ENCODE measurements around the gene UAP1.
"Not testable (repeated sequence)": the region's sequence is repeated elsewhere in the genome, so short reads cannot be mapped to it uniquely, and the experiment has no call there.

Gene UAP1

DNA sequence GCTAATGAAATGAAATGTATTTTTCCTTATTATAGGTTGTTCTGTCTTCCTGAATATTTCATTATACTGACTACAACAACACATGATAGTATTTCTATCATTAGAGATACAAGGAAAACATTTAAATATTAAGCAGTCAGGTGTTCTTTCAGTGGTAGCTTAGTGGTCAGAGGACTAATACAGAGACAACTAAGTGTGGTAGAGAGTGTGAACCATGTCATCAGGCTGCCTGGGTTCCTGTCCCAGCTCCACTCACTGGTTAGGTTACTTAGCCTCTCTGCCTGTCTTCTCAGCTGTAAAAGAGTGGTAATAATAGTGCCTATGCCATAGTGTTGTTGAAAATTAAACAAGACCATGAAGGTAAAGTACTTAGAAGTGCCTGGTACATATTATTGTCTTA lies 3.9 kb downstream of the UAP1 start:
- DNase-seq (ENCODE audit: low spot score), result no peak

DNA sequence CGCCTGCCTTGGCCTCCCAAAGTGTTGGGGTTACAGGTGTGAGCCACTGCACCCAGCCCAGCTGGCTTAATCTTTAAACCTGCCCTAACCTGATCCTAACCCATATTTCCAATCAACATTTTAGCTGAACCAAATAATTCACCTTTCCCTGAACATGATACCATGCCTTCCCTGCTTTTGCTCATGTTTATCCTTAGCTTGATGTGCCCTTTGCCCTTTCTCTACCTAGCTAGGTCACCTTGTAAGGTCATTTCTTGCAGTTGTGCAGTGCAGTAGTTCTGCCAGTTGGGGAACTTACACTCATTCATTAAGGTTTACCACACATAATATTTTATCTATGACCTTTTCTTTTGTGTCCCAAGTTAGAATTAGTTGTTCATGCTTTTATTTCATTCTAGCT lies 5.3 kb downstream of the UAP1 start:
- DNase-seq (ENCODE audit: low spot score), result no peak

DNA sequence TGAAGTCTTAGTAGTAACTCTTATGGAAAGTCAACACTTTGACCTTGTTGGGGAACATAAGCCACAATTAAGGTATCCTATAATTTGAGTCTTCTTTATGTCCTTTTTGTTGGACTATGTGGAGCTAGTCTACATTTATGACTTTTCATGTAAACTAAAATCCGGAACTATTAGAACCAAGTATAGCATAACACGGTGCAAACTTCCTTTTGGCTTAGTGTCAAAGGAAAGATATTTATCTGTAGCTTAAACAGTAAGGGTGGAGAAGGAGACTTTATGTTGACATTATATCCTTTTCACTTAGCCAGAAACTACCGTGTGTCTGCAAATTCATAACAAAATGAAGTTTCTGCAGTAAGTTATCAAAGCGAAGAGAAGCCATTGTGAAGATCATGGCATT lies 7.3 kb downstream of the UAP1 start:
- DNase-seq (ENCODE audit: low spot score), result no peak

DNA sequence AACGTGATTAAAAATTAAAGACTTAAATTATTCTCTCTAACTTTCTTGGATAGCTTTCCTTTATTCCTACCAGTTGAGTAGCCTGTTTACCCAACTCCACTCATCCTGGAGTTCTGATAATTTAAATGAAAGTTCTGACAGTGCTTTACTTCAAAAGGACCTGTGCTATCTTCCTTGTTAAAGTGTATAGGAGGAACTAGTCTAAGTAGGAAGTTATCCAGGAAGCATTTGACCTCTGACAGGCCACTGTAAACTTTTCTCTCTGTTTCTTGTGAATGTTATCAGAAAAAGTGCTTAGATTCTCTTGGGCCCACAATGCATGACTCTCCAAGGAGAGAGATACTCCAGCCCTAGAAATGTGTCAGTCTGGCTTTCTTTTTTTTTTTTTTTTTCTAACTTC lies 9.2 kb downstream of the UAP1 start:
- no peak for DNase-seq (ENCODE audit: low spot score)

DNA sequence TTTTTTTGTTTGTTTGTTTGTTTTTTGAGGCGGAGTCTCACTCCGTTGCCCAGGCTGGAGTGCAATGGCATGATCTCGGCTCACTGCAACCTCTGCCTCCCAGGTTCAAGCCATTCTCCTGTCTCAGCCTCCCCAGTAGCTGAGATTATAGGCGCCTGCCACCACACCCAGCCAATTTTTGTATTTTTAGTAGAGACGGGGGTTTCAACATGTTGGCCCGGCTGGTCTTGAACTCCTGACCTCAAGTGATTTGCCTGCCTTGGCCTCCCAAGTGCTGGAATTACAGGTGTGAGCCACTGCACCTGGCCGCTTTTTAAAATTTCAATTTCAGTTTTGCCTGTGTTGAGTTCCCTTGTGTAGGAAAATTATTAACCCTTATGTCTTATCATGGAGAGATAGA lies 9.6 kb downstream of the UAP1 start:
- not testable (repeated sequence) for DNase-seq (ENCODE audit: low spot score)

DNA sequence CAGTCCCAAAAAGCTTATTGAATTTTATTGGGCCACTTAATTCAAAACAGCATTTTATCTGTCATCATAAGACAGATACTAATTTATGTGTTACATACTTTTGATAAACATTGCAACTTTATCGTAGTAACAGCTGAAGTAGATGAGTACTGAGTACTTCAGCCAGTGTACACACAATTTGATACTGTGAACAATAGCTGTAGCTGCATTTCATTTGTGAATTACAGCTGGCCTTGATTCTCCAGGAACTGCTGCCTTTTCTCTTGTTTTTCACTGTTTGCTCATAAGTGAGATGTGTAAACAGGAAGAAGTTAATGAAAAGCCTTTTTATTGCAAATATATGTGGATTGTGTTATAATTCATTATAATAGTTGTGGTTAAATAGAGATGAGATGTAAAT lies 10.2 kb downstream of the UAP1 start:
- DNase-seq (ENCODE audit: low spot score), result no peak

DNA sequence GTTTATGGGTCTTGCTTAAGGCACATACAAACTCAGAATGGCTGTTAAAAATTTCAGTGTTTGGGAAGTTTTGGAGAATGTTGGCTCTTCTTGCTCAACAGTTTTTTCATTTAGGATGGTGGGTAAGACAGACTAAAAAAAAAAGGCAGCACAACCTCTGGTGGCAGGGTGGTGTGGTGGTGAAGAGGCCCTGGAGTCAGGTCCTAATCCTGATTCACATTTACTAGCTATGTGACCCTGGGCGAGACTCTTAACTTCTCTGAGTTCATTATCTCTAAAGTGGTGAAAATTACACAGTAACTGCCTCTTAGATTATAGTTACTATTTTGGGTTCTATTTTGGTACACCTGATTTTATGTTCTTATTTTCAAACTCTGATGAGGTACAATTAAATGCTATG lies 11.6 kb downstream of the UAP1 start:
- DNase-seq (ENCODE audit: low spot score), result no peak

DNA sequence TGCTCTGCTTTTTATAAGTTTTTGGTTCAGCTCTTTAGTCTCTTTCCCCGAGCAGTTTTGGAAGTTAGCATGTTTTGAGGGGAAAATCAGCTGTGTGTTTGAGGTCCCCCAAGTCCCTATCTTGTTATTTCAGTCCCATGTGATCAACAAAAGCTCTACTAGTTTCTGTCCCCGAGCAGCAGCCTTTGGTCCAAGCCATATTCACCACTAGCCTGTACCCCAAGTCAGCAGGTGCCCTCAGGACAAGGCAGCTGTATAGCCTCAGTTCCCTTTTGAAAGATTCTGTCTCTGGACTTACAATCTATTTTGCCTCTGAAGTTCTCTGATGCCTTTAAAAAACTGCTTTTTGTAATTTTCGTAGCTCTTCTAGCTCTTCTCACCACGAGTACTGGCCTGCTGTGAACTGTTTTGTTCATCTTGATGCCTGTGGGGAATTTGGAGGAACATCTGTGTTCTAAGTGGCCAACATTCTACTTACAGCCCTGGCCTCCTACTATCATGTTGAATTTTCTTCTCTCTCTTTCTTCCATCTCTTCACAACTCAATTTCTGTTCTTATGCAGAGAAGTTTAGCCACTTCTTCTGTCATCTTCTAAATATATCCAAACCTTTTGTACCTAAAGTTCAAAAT lies 16.7 kb downstream of the UAP1 start:
- DNase-seq (ENCODE audit: low spot score), result no peak

DNA sequence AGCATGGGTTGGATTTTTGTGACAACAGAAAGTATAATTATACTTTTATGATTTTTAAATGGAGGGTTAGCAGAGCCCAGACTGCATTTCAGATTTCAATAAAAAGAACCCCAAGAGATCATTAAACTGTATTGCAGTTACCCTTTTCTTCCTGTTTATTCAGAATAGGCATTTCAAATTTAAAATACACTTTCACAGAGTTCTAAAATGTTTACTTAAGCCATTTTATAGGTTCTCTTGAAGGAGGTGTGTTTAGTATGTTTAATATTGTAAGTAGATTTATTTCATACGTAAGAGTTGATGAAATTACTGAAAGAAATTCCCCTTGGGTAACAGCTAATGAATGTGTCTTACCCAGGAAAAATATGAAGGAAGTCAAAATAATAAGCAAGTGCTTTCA lies 17.4 kb downstream of the UAP1 start:
- DNase-seq (ENCODE audit: low spot score), result no peak

DNA sequence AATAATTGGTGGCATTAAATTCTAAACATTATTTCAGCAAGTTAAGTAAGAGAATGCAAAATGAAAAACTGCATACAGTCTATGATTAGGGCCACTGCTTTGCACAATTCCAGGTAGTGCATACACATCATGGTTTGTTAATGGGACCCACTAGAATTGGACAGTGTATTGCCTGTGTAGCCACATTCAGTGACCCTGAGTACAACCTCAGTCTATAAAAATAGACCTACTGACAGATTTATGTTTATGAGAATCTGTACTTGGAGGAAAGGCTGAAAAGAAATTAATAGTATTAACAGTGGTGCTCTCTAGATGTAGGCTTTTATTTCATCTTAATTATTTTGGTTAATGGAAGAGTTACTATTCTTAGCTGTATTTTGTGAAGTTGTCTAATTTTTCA lies 18.8 kb downstream of the UAP1 start:
- DNase-seq (ENCODE audit: low spot score), result no peak

DNA sequence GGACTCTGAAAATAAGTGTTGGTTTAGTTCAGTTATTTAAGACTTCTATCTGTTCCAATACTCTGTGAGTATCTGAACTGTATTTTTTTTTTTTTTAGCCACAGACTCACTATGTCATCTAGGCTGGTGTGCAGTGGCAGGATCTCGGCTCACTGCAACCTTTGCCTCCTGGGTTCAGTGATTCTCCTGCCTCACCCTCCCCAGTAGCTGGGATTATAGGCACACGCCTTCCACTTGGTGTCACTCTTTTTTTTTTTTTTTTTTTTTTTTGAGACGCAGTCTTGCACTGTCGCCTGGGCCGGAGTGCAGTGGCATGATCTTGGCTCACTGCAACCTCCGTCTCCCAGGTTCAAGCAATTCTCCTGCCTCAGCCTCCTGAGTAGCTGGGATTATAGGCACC lies 21.4 kb downstream of the UAP1 start:
- DNase-seq (ENCODE audit: low spot score), result not testable (repeated sequence)

DNA sequence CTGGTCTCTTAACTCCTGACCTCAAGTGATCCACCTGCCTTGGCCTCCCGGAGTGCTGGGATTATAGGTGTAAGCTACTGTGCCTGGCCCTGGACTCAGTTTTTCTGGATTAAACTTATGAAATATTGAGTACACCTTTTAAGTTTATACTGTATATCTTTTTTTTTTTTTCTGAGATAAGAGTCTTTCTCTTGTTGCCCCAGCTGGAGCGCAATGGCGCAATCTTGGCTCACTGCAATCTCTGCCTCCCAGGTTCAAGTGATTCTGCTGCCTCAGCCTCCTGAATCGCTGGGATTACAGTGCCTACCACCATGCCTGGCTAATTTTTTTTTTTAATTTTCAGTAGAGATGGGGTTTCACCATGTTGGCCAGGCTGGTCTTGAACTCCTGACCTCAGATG lies 23.6 kb downstream of the UAP1 start:
- not testable (repeated sequence) for DNase-seq (ENCODE audit: low spot score)

DNA sequence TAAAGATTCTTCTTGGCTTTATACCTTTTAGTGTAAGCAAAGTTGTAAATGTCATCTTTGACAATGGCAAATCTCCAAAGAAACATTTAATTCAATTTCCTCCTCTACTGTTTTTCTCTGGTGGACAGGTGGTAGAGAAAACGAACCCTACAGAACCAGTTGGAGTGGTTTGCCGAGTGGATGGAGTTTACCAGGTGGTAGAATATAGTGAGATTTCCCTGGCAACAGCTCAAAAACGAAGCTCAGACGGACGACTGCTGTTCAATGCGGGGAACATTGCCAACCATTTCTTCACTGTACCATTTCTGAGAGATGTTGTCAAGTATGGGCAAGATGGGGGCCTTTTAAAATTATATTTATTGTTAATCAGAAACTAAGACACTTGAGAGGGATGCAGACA lies 25.8 kb downstream of the UAP1 start:
- DNase-seq (ENCODE audit: low spot score), result no peak

DNA sequence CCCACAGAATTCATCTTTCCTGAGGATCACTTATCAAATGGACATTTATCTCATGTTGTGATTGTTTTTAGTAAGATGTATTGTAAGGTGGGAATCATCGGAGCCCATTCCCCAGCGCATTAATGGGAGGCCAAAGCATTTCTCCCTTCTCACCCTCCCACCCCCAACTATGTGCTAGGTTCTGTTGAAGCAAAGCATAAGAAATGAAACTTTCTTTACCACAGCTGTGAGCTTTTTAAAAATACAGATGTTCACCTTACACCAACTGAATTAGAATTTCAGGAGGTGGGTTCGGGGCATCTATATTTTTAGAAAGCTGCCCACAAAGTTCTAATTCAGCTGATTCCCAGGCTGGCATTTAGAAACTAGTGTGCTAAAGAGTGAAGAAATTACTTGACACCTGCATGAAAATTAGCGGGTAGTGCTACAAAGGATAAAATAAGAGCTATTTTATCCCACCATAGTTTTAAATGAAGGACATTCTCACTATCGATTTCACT lies 26.3 kb downstream of the UAP1 start:
- DNase-seq (ENCODE audit: low spot score), result no peak

DNA sequence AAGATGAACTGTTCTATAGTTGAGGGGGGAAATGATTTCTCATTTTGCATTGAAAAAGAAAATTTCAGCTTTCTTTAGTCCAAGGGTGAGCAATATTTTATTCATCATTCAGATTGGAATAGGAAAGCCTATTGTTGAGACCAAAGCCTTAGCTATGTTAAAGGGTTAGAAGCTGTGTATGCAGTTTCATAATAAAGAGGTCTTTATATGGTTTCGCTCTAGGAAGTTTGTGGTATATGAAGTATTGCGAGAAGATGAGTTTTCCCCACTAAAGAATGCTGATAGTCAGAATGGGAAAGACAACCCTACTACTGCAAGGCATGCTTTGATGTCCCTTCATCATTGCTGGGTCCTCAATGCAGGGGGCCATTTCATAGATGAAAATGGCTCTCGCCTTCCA lies 28.6 kb downstream of the UAP1 start:
- DNase-seq (ENCODE audit: low spot score), result no peak

DNA sequence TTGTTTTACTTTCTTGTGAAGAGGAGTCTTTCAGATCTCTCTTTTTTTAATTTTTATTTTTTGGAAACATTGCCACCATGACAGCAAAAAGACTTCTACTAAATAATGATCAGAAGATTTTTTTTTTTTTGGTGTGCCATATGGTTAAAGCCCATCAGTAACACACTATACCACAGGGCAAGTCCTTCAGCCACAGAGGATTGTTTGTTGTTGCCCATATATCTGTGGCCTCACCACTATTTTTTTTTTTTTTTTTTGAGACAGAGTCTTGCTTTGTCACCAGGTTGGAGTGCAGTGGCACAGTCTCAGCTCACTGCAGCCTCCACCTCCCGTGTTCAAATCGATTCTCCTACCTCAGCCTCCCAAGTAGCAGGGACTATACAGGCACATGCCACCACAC lies 29.2 kb downstream of the UAP1 start:
- no peak for DNase-seq (ENCODE audit: low spot score)

DNA sequence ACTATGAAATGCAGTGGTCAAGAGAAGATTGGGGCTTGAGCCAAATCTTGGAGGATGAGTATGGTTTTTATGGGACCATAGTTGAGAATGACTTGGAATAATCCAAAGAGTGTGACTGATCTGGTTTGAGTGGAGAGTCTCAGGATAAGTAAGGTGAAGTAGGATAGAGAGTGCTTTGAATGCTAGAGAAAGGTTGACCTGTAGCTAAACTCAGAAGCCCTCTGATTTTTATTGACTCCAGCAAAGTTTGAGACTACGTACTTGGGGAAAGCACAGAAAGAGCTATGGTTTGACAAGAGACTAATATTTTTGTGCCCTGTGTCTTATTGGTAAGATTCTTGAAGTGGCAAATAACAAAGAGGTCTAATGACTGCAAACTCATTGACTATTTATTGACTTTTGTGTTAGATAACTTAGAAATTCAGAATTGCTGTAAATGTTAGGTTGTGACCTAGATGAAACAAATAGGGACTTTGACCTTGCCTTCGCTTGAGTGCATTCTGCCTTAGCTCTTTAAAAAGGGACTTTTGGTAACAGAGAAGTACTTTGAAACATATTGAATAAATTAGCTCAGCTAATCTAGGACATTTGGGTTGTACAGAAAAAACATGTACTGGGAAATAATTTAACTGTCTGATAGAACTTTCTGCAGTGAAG lies 35.1 kb downstream of the UAP1 start:
- no peak for DNase-seq (ENCODE audit: low spot score)

DNA sequence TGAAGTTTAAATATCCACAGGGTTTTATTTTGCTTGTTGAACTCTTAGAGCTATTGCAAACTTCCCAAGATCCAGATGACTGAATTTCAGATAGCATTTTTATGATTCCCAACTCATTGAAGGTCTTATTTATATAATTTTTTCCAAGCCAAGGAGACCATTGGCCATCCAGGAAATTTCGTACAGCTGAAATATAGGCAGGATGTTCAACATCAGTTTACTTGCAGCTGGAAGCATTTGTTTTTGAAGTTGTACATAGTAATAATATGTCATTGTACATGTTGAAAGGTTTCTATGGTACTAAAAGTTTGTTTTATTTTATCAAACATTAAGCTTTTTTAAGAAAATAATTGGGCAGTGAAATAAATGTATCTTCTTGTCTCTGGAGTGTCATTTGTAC lies 37.9 kb downstream of the UAP1 start:
- no peak for DNase-seq (ENCODE audit: low spot score)

DNA sequence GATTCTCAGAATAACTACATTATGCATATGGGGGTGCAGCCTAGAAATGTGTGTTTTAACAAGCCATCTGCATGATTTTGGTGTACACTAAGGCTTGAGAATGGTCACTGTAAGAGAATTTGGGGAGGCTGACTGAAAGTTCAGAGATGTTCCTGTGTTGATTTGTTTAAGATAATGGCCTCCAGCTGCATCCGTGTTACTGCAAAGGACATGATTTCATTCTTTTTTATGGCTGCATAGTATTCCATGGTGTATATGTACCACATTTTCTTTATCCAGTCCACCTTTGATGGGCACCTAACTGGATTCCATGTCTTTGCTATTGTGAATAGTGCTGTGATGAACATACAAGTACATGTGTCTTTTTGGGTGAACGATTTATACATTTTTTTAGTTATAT lies 41.6 kb downstream of the UAP1 start:
- DNase-seq (ENCODE audit: low spot score), result not testable (repeated sequence)

DNA sequence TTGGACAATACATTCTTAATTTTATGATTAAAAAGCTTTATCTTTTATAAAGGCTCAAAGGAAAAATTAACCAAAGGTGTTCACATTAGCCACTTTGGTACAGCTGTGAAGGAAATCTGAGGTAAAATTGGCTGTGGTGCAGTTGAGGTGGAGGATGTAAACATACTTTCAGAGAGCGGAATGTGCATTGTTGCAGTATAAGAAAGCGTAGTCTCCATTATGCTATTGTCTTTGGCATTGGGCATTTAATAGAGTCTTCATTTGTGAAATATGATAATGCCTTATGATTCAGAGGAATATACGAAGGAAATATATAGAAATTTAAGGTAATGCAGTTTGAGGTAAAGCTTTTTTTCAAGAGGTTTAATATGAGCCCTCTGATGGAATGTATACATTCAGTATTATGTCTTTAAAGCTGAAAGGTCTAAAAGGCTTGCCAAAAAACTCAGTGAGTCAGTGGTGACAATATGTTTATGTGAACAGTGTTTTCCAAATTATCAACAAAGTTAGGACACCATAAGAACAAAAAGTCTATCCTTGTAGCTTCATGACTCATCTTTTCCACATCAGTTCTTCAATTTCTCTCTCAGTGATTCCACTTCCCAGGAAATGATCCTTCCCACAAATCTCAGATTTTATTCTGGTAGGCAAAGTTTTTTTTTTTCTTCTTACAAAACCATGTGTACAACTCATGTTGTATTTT lies 43.9 kb downstream of the UAP1 start:
- DNase-seq (ENCODE audit: low spot score), result no peak

DNA sequence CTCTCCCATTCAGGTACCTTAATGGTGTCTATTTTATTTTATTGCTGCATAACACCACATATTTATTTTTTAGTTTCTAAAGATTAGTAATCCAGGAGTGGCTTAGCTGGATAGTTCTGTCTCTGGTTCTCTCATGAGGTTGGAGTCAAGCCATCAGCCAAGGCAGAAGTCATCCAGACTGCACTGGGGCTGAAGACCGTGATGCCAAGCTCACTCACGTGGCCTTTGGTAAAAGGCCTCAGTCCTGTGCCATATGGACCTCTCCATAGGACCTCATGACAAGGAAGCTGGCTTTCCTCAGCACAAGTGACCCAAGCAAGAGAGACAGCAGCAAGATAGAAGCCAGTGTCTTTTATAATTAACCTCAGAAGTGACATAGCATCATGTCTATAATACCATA lies 47.8 kb downstream of the UAP1 start:
- no peak for DNase-seq (ENCODE audit: low spot score)

DNA sequence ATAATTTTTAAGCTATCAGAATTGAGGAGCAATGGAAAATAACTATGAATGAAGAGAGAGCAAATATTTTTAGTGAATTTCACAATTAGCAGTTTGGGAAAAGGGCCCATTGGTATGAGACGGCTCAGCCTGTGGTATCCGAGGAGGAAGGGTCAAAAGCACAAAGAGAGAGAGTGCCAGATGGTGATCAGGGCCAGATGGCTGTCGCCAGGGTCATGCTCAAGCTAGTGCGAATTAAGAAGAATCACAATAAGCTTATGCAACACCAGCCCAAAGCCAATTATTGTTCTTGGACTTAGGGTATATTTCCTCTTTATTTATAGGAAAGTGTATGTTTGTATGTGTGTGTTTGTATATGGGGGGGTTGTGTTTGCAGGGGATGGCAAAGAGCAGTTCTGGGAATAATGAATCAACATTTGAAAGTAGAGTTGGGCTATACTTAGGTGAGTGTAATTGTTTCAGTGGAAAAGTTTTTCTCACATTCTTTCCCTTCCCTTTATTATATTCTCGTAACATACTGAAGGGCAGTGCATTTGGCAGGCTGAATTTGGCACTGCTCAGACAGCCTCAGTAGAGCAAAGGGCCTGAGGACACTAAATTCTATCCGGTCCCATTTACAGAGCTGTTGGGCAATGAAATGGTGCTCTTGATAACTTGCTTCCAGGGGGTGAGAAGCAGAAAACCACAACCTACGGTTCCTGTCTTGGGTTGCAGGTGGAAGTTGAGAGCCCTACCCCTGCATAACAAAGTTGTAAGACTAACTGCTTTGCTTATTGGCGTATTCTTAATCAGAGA lies 51.3 kb downstream of the UAP1 start:
- DNase-seq (ENCODE audit: low spot score), result no peak

DNA sequence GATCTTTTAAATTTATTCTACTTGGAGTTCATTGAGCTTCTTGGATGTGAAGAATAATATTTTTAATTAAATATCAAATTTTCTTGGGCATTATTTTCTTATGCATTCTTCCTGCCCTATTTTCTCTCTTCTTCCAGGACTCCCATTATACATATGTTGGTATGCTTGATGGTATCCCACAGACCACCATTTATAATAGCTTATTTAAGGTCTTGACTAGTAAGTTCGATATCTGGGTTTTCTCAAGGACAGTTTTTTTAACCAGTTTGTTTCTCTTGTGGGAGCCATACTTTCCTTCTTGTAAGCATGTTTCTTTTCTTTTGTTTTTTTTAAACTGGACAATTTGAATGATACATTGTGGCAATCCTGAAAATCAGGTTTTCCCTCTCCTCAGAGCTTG lies 55.3 kb downstream of the UAP1 start:
- DNase-seq (ENCODE audit: low spot score), result no peak
